Liver (tissue), 9 donors: Measurements from ENCODE around the gene HIVEP3. TPM values are rescaled to one million over a fixed set of nuclear protein-coding genes. Genes with fewer than 3 reads are reported as not detected.

Experiments
- DNase-seq: peaks from one replicate; pipeline ENCODE4 v3.0.0-alpha.2; 2017; ENCODE audit warnings: low spot score
- H3K27ac ChIP-seq, 2 donors: one replicate each; pipeline ENCODE4 v1.7.0; 2013; ENCODE audit warnings: inconsistent platforms in 2 of 2, low read length in 2 of 2, control low read depth in 1 of 2, low read depth in 1 of 2, mild to moderate bottlenecking in 1 of 2
- H3K27me3 ChIP-seq, 4 donors: one replicate each; pipeline versions ENCODE4 v1.6.1 to v1.7.0; 2013; ENCODE audit warnings: low read length in 3 of 4, inconsistent platforms in 1 of 4, mild to moderate bottlenecking in 1 of 4, moderate library complexity in 1 of 4; ENCODE audit not compliant: control insufficient read depth in 4 of 4, insufficient read depth in 4 of 4
- H3K36me3 ChIP-seq, 4 donors: one replicate each; pipeline versions ENCODE4 v1.6.1 to v1.7.0; 2013; ENCODE audit warnings: low read length in 3 of 4, mild to moderate bottlenecking in 3 of 4, low read depth in 1 of 4, moderate library complexity in 1 of 4; ENCODE audit not compliant: control insufficient read depth in 4 of 4, insufficient read depth in 3 of 4
- H3K4me1 ChIP-seq, 4 donors: one replicate each; pipeline versions ENCODE4 v1.6.1 to v1.7.0; 2013; ENCODE audit warnings: low read length in 3 of 4, mild to moderate bottlenecking in 3 of 4, moderate library complexity in 1 of 4; ENCODE audit not compliant: control insufficient read depth in 4 of 4, insufficient read depth in 4 of 4
- H3K4me3 ChIP-seq, 3 donors: one replicate each; pipeline versions ENCODE4 v1.6.1 to v1.7.0; 2013; ENCODE audit warnings: low read length in 3 of 3, control low read depth in 1 of 3, low read depth in 1 of 3, mild to moderate bottlenecking in 1 of 3
- H3K9ac ChIP-seq, 2 donors: one replicate each; pipeline ENCODE4 v1.7.0; 2013; ENCODE audit warnings: low read length in 2 of 2, mild to moderate bottlenecking in 2 of 2, moderate library complexity in 2 of 2, control low read depth in 1 of 2, low read depth in 1 of 2
- H3K9me3 ChIP-seq, 4 donors: one replicate each; pipeline versions ENCODE4 v1.6.1 to v1.7.0; 2013; ENCODE audit warnings: low read length in 3 of 4; ENCODE audit not compliant: control insufficient read depth in 4 of 4
- CTCF ChIP-seq: fragments of 150-350 bp; IDR thresholded peaks from 2 replicates; pipeline ENCODE4 v1.5.1; 2017; ENCODE audit warnings: improper control_type of control experiment, low read depth, low read length; ENCODE audit not compliant: missing input control
- EGR1 ChIP-seq, 2 donors: IDR thresholded peaks; 2 replicates each; pipeline ENCODE4 v1.6.1; 2016 to 2018; ENCODE audit warnings: antibody characterized with exemption in 2 of 2, low read depth in 2 of 2
- FOXA1 ChIP-seq: IDR thresholded peaks from 2 replicates; pipeline ENCODE4 v1.6.1; 2016; ENCODE audit warnings: antibody characterized with exemption
- FOXA2 ChIP-seq: IDR thresholded peaks from 2 replicates; pipeline ENCODE4 v1.6.1; 2016; ENCODE audit warnings: antibody characterized with exemption
- GABPA ChIP-seq, 2 donors: IDR thresholded peaks in 1 of 2; conservative IDR thresholded peaks in 1 of 2; 2 replicates each; pipeline ENCODE4 v1.6.1; 2016; ENCODE audit warnings: antibody characterized with exemption in 2 of 2, mild to moderate bottlenecking in 1 of 2, moderate library complexity in 1 of 2
- HNF4G ChIP-seq: IDR thresholded peaks from 2 replicates; pipeline ENCODE4 v1.6.1; 2016; ENCODE audit warnings: antibody characterized with exemption
- JUND ChIP-seq, 2 donors: IDR thresholded peaks; 2 replicates each; pipeline ENCODE4 v1.6.1; 2016; ENCODE audit warnings: antibody characterized with exemption in 2 of 2
- RAD21 ChIP-seq, 2 donors: IDR thresholded peaks; 2 replicates each; pipeline ENCODE4 v1.6.1; 2016; ENCODE audit warnings: antibody characterized with exemption in 2 of 2, mild to moderate bottlenecking in 2 of 2
- SP1 ChIP-seq: IDR thresholded peaks from 2 replicates; pipeline ENCODE4 v1.6.1; 2018; ENCODE audit warnings: antibody characterized with exemption, mild to moderate bottlenecking
- TAF1 ChIP-seq: conservative IDR thresholded peaks from 2 replicates; pipeline ENCODE4 v1.6.1; 2016; ENCODE audit warnings: antibody characterized with exemption, mild to moderate bottlenecking
- ZBTB33 ChIP-seq: IDR thresholded peaks from 2 replicates; pipeline ENCODE4 v1.6.1; 2016; ENCODE audit warnings: antibody characterized with exemption
- WGBS: extraction: QIAGEN DNeasy Blood & Tissue Kit; methylation state at CpG from one replicate; pipeline ENCODE4 v1.1.7; 2013; 5-methylcytosine and 5-hydroxymethylcytosine counted together
- polyA plus RNA-seq, 2 donors: library from polyadenylated mRNA; stranded (reverse) in 1 of 2; unstranded in 1 of 2; fragments of 200-250 nt in 1 of 2; fragments of >200 nt in 1 of 2; fragmentation: Nextera tagmentation in 1 of 2; extraction: Ambion mirVana in 1 of 2; gene quantifications; one replicate each; pipeline versions ENCODE4 v1.2.1 to v1.2.3, GENCODE V29; 2013 to 2015
- total RNA-seq, 2 donors: library from RNA; depleted of rRNA; stranded (reverse); fragments of >200 nt; gene quantifications; one replicate each; pipeline ENCODE4 v1.2.3, GENCODE V29; 2014
- TF ChIP-seq, protein P1 (sequence below): IDR thresholded peaks from 2 replicates; pipeline ENCODE4 v1.6.1; 2016; ENCODE audit warnings: antibody characterized with exemption
- TF ChIP-seq, protein P2 (sequence below): IDR thresholded peaks from 2 replicates; pipeline ENCODE4 v1.6.1; 2016; ENCODE audit warnings: antibody characterized with exemption
- TF ChIP-seq, protein P3 (sequence below): IDR thresholded peaks from 2 replicates; pipeline ENCODE4 v1.6.1; 2016; ENCODE audit warnings: antibody characterized with exemption, mild to moderate bottlenecking
- donor health status: healthy.
- donor health status: healthy.
- donor health status: healthy.
- donor health status: healthy.
- donor health status: healthy.

HIVEP3 gene
- total and polyA plus RNA-seq, 4 donors = 0.93 to 1.6 (median 1.4) TPM

DNA sequence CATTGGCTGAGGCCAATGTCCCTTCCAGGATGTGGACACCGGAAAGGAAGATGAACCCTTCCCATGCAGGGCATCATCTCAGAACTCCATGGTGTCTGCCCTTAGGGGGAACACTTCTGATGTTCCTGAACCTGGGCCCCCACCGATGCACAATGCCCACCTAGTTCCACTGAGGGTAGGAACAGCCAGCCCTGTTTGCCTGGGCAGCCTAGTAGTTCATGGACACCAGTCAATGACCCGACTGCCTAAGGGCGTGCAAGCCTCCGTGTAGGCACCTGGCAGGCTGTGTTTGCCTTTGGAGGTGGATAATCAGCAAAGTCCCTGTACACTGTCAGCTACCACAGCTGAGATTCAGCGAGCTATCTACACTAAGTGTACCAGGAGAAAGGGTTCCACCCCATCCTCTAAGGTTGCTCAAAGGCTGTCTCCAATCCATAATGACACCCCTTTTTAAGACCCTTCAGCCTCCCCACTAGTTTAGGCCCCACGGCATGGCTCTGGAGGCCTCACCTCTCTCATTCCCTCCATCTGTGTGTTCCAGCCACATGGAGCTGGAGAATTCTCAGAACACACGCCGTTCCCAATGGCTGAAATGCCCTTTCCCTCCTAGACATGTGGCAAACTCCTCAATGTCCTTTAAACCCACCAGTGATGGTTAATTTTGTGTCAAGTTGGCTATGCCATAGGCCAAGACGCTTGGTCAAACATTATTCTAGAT, 309.4 kb downstream of the HIVEP3 start:
- no peak overlapping the region for H3K9ac ChIP-seq
- H3K4me3 ChIP-seq = no peak overlapping the region
- TF ChIP-seq, protein P1, sequence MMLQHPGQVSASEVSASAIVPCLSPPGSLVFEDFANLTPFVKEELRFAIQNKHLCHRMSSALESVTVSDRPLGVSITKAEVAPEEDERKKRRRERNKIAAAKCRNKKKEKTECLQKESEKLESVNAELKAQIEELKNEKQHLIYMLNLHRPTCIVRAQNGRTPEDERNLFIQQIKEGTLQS = no peak
- TF ChIP-seq, protein P2, sequence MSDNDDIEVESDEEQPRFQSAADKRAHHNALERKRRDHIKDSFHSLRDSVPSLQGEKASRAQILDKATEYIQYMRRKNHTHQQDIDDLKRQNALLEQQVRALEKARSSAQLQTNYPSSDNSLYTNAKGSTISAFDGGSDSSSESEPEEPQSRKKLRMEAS = no peak
- no peak for TF ChIP-seq HNF4G
- no peak for TF ChIP-seq RAD21 (IDR thresholded peaks at IDR 0.05)
- no peak for TF ChIP-seq FOXA2
- H3K9me3 ChIP-seq = no peaks in the 10 kb centered on the region
- no peaks in the 10 kb centered on the region for H3K27me3 ChIP-seq
- 96% methylated on average over 10 of the region's 10 CpGs for WGBS
- peak; percentile 20 for DNase-seq
- no peak overlapping the region for H3K27ac ChIP-seq
- no peaks in the 10 kb centered on the region for H3K36me3 ChIP-seq
- H3K4me1 ChIP-seq = no peaks in the 10 kb centered on the region

DNA sequence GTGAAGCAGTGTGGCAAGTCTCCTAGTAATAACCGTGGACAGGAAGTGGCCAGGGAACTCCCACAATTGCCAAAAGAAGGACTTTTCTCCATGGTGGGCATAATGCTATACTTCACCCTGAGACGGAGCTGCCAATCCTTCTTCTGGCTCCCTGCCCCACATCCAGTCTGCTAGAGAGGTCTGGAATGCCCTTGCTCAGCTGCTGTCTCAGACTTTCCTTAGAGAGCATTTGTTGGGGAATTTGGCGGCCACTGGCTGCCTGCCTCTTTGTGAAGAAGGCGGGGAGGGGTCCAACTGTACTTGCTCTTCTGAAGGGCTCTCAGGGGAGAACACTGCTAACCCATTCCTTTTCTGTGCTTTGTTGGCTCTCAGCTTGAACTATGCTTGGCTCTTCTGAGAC, 310.5 kb downstream of the HIVEP3 start:
- Histone ChIP-seq H3K4me1 (no peaks in the 10 kb centered on the region), H3K4me3 (no peak overlapping the region), H3K27ac (no peak overlapping the region), H3K36me3 (no peaks in the 10 kb centered on the region), H3K27me3 (no peaks in the 10 kb centered on the region), H3K9me3 (no peaks in the 10 kb centered on the region), H3K9ac (no peak overlapping the region)
- DNase-seq = no peak
- 78% methylated on average over 4 of the region's 4 CpGs for WGBS
- TF ChIP-seq GABPA (IDR thresholded peaks at IDR 0.05 in 1 of 2, conservative IDR thresholded peaks at IDR 0.05 in 1 of 2) = no peak

DNA sequence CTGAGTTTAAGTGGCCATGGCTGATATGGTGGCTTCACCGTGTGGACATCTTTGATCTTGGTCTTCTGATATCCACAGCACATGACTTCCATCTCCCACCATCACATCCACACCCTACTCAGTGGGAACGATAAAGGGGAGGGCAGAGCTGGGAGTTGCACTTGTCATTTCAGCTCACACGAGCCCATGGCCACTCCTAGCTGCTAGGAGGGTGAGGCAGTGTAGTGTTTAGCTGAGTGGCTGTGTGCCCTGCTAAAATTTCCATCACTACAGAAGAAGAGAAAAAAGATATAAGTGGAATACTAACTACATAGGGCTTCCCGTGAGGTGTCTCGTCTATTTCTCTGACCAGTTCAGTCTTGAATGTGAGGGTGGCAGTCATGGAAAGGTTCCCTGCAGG, 310.9 kb downstream of the HIVEP3 start:
- TF ChIP-seq, protein P3, sequence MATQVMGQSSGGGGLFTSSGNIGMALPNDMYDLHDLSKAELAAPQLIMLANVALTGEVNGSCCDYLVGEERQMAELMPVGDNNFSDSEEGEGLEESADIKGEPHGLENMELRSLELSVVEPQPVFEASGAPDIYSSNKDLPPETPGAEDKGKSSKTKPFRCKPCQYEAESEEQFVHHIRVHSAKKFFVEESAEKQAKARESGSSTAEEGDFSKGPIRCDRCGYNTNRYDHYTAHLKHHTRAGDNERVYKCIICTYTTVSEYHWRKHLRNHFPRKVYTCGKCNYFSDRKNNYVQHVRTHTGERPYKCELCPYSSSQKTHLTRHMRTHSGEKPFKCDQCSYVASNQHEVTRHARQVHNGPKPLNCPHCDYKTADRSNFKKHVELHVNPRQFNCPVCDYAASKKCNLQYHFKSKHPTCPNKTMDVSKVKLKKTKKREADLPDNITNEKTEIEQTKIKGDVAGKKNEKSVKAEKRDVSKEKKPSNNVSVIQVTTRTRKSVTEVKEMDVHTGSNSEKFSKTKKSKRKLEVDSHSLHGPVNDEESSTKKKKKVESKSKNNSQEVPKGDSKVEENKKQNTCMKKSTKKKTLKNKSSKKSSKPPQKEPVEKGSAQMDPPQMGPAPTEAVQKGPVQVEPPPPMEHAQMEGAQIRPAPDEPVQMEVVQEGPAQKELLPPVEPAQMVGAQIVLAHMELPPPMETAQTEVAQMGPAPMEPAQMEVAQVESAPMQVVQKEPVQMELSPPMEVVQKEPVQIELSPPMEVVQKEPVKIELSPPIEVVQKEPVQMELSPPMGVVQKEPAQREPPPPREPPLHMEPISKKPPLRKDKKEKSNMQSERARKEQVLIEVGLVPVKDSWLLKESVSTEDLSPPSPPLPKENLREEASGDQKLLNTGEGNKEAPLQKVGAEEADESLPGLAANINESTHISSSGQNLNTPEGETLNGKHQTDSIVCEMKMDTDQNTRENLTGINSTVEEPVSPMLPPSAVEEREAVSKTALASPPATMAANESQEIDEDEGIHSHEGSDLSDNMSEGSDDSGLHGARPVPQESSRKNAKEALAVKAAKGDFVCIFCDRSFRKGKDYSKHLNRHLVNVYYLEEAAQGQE = no peak
- no peak for TF ChIP-seq SP1
- no peak for TF ChIP-seq EGR1 (IDR thresholded peaks at IDR 0.05; ENCODE audit: low read depth in 2 of 2)
- TF ChIP-seq CTCF = no peak
- no peak for TF ChIP-seq FOXA2
- TF ChIP-seq JUND (IDR thresholded peaks at IDR 0.05) = no peak
- no peak for TF ChIP-seq TAF1
- TF ChIP-seq ZBTB33 = no peak
- TF ChIP-seq RAD21 (IDR thresholded peaks at IDR 0.05) = no peak
- TF ChIP-seq FOXA1 = no peak
- TF ChIP-seq, protein P2 = no peak
- H3K4me3 ChIP-seq = no peak overlapping the region
- DNase-seq = no peak
- no peaks in the 10 kb centered on the region for H3K9me3 ChIP-seq
- no peaks in the 10 kb centered on the region for H3K4me1 ChIP-seq
- 92% methylated on average over 5 of the region's 5 CpGs for WGBS
- H3K27ac ChIP-seq = no peak overlapping the region
- H3K36me3 ChIP-seq = no peaks in the 10 kb centered on the region
- H3K9ac ChIP-seq = no peak overlapping the region
- no peaks in the 10 kb centered on the region for H3K27me3 ChIP-seq
